Fibroblast of lung (primary cell): ENCODE results near the gene MYBPC1. TPM values are rescaled to one million over a fixed set of nuclear protein-coding genes. Genes with fewer than 3 reads are reported as not detected.

ENCODE experiments used
- DNase-seq, 2 donors: peaks; one replicate each; pipeline versions ENCODE4 v3.0.0 to v3.0.0-alpha.2; 2010; ENCODE audit warnings: low read depth in 2 of 2
- H2AFZ ChIP-seq: 2 replicates; pipeline ENCODE4 v1.5.1; 2012; ENCODE audit warnings: low read length, control low read depth, inconsistent platforms
- H3K27ac ChIP-seq: 2 replicates; pipeline ENCODE4 v1.5.1; 2011; ENCODE audit warnings: low read length, control low read depth; ENCODE audit not compliant: insufficient read depth
- H3K27me3 ChIP-seq: 2 replicates; pipeline ENCODE4 v1.5.1; 2011; ENCODE audit warnings: mild to moderate bottlenecking, low read length; ENCODE audit not compliant: control insufficient read depth, insufficient read depth
- H3K36me3 ChIP-seq: 2 replicates; pipeline ENCODE4 v1.5.1; 2011; ENCODE audit warnings: low read length; ENCODE audit not compliant: control insufficient read depth, insufficient read depth
- H3K4me1 ChIP-seq: 2 replicates; pipeline ENCODE4 v1.5.1; 2011; ENCODE audit warnings: low read length; ENCODE audit not compliant: control insufficient read depth, insufficient read depth; ENCODE audit errors: extremely low read depth
- H3K4me2 ChIP-seq: 2 replicates; pipeline ENCODE4 v1.5.1; 2011; ENCODE audit warnings: low read length, control low read depth; ENCODE audit not compliant: insufficient read depth; ENCODE audit errors: extremely low read depth
- H3K4me3 ChIP-seq, 4 experiments: fragments of 200-600 bp in 1 of 4; sonication (generic) in 1 of 4; replicated peaks in 1 of 4; 2 replicates each; pipeline ENCODE4 v1.5.1; 2011 to 2016; ENCODE audit warnings: low read length in 4 of 4, low read depth in 3 of 4, mild to moderate bottlenecking in 3 of 4, control low read depth in 2 of 4, inconsistent platforms in 1 of 4, mixed read lengths in 1 of 4; ENCODE audit not compliant: insufficient read depth in 1 of 4; ENCODE audit errors: control extremely low read depth in 1 of 4
- H3K79me2 ChIP-seq: 2 replicates; pipeline ENCODE4 v1.5.1; 2012; ENCODE audit warnings: mild to moderate bottlenecking, low read length, inconsistent platforms; ENCODE audit not compliant: control insufficient read depth, insufficient read depth
- H3K9ac ChIP-seq: 2 replicates; pipeline ENCODE4 v1.5.1; 2011; ENCODE audit warnings: mild to moderate bottlenecking, low read length, control low read depth; ENCODE audit not compliant: insufficient read depth
- H3K9me3 ChIP-seq: 2 replicates; pipeline ENCODE4 v1.5.1; 2012; ENCODE audit warnings: low read depth, low read length; ENCODE audit not compliant: control insufficient read depth, insufficient read depth
- H4K20me1 ChIP-seq: 2 replicates; pipeline ENCODE4 v1.5.1; 2011; ENCODE audit warnings: low read length; ENCODE audit not compliant: control insufficient read depth, insufficient read depth; ENCODE audit errors: extremely low read depth
- CTCF ChIP-seq, 2 donors: IDR thresholded peaks in 1 of 2; conservative IDR thresholded peaks in 1 of 2; 1 replicate in 1 of 2; 2 replicates in 1 of 2; pipeline ENCODE4 v1.5.1; 2011 to 2012; ENCODE audit warnings: low read length in 2 of 2, control low read depth in 1 of 2, inconsistent platforms in 1 of 2, low read depth in 1 of 2, mild to moderate bottlenecking in 1 of 2
- EZH2 ChIP-seq: IDR thresholded peaks from 2 replicates; pipeline ENCODE4 v1.5.1; 2012; ENCODE audit warnings: low read length, control low read depth, mild to moderate bottlenecking; ENCODE audit errors: missing control alignments
- polyA plus RNA-seq, 2 donors: library from polyadenylated mRNA; depleted of rRNA in 1 of 2; stranded (reverse) in 1 of 2; unstranded in 1 of 2; fragments of >200 nt; gene quantifications; 2 replicates each; pipeline ENCODE4 v1.2.1, GENCODE V29; 2011 to 2012; ENCODE audit warnings: missing spikeins in 1 of 2
- total RNA-seq: library from RNA; depleted of rRNA; stranded (reverse); fragments of >200 nt; gene quantifications from 2 replicates; pipeline ENCODE4 v1.2.1, GENCODE V29; 2014

MYBPC1 gene
- total and polyA plus RNA-seq, 2 donors (not counting 1 experiment from before 2014, with no cell fraction given), result not detected

GRCh38 chr12:101697930-101698799 is 103.4 kb downstream of the MYBPC1 start:
- no peaks in the 10 kb centered on the region for H3K9me3 ChIP-seq
- no peaks in the 10 kb centered on the region for H3K27me3 ChIP-seq
- peak overlapping the region; percentile 69 for H3K27ac ChIP-seq
- H2AFZ ChIP-seq, result peak overlapping the region; percentile 90
- H3K4me2 ChIP-seq, result peak overlapping the region; percentile 67
- no peaks in the 10 kb centered on the region for H4K20me1 ChIP-seq
- H3K79me2 ChIP-seq, result peaks cover 15% of the 10 kb centered on the region
- no peaks in the 10 kb centered on the region for H3K36me3 ChIP-seq
- peak overlapping the region; percentile 69 to 88 (median 84) for H3K4me3 ChIP-seq
- peak overlapping the region; percentile 74 for H3K9ac ChIP-seq
- no peak for TF ChIP-seq EZH2
- no peak for TF ChIP-seq CTCF (conservative IDR thresholded peaks at IDR 0.05 in 1 of 2, IDR thresholded peaks at IDR 0.05 in 1 of 2; ENCODE audit: low read depth in 1 of 2, low read length in 2 of 2)
- H3K4me1 ChIP-seq, result no peaks in the 10 kb centered on the region
- DNase-seq, result peak; percentile 31 to 46

DNA sequence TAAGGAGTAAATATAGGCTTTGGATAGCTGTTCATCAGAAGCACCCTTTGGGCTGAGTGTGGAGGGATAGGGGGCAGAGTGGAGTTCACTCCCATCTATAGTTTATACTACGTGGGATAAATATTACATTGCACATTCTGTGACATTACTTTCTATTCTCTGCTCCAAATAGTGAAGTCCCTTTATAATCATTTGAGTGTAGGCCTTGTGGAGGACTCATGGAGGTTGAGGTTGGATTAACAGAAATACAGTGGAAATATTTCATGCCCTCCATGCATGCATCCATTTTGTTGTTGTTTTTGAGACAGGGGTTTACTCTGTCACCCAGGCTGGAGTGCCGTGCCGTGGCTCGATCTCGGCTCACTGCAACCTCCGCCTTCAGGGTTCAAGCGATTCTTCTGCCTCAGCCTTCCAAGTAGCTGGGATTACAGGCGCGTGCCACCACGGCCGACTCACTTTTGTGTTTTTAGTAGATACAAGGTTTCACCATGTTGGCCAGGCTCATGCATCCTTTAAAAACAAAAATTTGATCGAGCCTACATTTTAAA is 104.1 kb downstream of the MYBPC1 start:
- H3K27me3 ChIP-seq, result no peaks in the 10 kb centered on the region
- H3K27ac ChIP-seq, result peak overlapping the region; percentile 69
- no peak overlapping the region for H3K9ac ChIP-seq
- H2AFZ ChIP-seq, result no peak overlapping the region
- peak; percentile 6 to 42 for DNase-seq
- H3K4me2 ChIP-seq, result peak overlapping the region; percentile 67
- no peaks in the 10 kb centered on the region for H3K9me3 ChIP-seq
- H3K4me3 ChIP-seq, result peak overlapping the region; percentile 69 to 88 (median 84)
- no peaks in the 10 kb centered on the region for H3K4me1 ChIP-seq
- TF ChIP-seq CTCF (conservative IDR thresholded peaks at IDR 0.05 in 1 of 2, IDR thresholded peaks at IDR 0.05 in 1 of 2; ENCODE audit: low read depth in 1 of 2, low read length in 2 of 2) (peak in 1 of 2 donors; percentile 48), EZH2 (no peak)
- peaks cover 15% of the 10 kb centered on the region for H3K79me2 ChIP-seq
- H4K20me1 ChIP-seq, result no peaks in the 10 kb centered on the region
- no peaks in the 10 kb centered on the region for H3K36me3 ChIP-seq

DNA sequence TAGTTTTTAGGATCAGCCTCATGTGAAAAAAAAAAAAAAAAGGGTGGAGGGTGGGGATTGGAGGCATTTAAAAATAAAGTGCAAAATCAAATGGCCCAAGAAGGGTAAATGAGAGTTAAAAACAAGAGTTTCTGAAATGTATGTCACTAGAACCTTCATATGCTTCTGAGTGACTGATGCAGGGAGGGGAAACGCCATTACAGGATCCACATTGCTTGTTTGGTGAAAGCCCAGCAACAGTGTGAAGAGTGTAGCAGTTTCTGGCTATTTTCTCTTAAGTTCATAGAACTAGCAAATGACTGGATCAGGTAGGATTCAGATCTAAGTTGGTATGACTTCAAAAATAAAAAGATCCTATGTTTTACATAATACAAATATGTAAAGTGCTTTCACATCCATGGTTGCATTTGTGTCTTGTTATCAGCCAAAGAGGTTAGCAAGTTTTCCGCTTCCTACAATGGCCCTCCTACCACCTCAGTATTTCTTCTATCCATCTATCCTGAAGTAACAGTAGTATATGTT is 105.6 kb downstream of the MYBPC1 start:
- TF ChIP-seq EZH2 (no peak), CTCF (conservative IDR thresholded peaks at IDR 0.05 in 1 of 2, IDR thresholded peaks at IDR 0.05 in 1 of 2; ENCODE audit: low read depth in 1 of 2, low read length in 2 of 2) (no peak)

More for the DNA sequence above, 105.6 kb downstream of the MYBPC1 start:
- H3K79me2 ChIP-seq, result peaks cover 15% of the 10 kb centered on the region
- H3K4me1 ChIP-seq, result no peaks in the 10 kb centered on the region
- no peak for DNase-seq
- no peak overlapping the region for H3K4me3 ChIP-seq
- H3K36me3 ChIP-seq, result no peaks in the 10 kb centered on the region
- no peak overlapping the region for H3K9ac ChIP-seq
- no peak overlapping the region for H3K4me2 ChIP-seq
- H4K20me1 ChIP-seq, result no peaks in the 10 kb centered on the region
- H2AFZ ChIP-seq, result no peak overlapping the region
- no peak overlapping the region for H3K27ac ChIP-seq
- H3K9me3 ChIP-seq, result no peaks in the 10 kb centered on the region
- H3K27me3 ChIP-seq, result no peaks in the 10 kb centered on the region
